ENCODE measurements around the gene CHMP1B. TPM values are rescaled to one million over a fixed set of nuclear protein-coding genes. Genes with fewer than 3 reads are reported as not detected.

CHMP1B gene
- total RNA-seq, 2 donors from 2014 or later, result 42.8 to 50.0 TPM

GRCh38 chr18:11880586-11881304 lies 29.5 kb downstream of the CHMP1B start:
- Histone ChIP-seq H3K9me3 (no peaks in the 10 kb centered on the region), H3K27me3 (replicated peaks; ENCODE audit: insufficient read depth) (no peaks in the 10 kb centered on the region), H3K36me3 (no peaks in the 10 kb centered on the region), H3K27ac (no peak overlapping the region), H3K4me1 (replicated peaks) (no peaks in the 10 kb centered on the region), H3K4me3 (no peak overlapping the region)
- TF ChIP-seq POLR2A (IDR thresholded peaks at IDR 0.05) (no peak), CTCF (IDR thresholded peaks at IDR 0.05) (no peak), POLR2AphosphoS5 (IDR thresholded peaks at IDR 0.05) (no peak)
- WGBS, result 93% methylated on average over 30 of the region's 30 CpGs
- intact Hi-C loops (cut with DNase I), result no loop called here
- no peak for DNase-seq (ENCODE audit: low spot score)

GRCh38 chr18:11882636-11883035 lies 31.4 kb downstream of the CHMP1B start:
- no peak overlapping the region for H3K4me3 ChIP-seq
- no peak overlapping the region for H3K27ac ChIP-seq
- no peaks in the 10 kb centered on the region for H3K9me3 ChIP-seq
- no peak for DNase-seq (ENCODE audit: low spot score)
- H3K36me3 ChIP-seq, result peaks cover 3 to 12% of the 10 kb centered on the region in 2 donors
- H3K4me1 ChIP-seq (replicated peaks), result no peaks in the 10 kb centered on the region
- no peaks in the 10 kb centered on the region for H3K27me3 ChIP-seq (replicated peaks; ENCODE audit: insufficient read depth)
- WGBS, result 61% methylated on average over 4 of the region's 4 CpGs
- intact Hi-C loops (cut with DNase I), result no loop called here
- TF ChIP-seq POLR2A (IDR thresholded peaks at IDR 0.05) (no peak), CTCF (IDR thresholded peaks at IDR 0.05) (no peak)

- H3K4me3 ChIP-seq, result no peak overlapping the region
- DNase-seq (ENCODE audit: low spot score), result no peak
- 57% methylated on average over 1 of the region's 1 CpG for WGBS
- H3K27me3 ChIP-seq (replicated peaks; ENCODE audit: insufficient read depth), result no peaks in the 10 kb centered on the region
- TF ChIP-seq CTCF (IDR thresholded peaks at IDR 0.05) (no peak), POLR2A (IDR thresholded peaks at IDR 0.05) (no peak), POLR2AphosphoS5 (IDR thresholded peaks at IDR 0.05) (no peak)
- intact Hi-C loops (cut with DNase I), result no loop called here
- peaks cover 3 to 12% of the 10 kb centered on the region in 2 donors for H3K36me3 ChIP-seq
- no peak overlapping the region for H3K27ac ChIP-seq
- no peaks in the 10 kb centered on the region for H3K4me1 ChIP-seq (replicated peaks)
- H3K9me3 ChIP-seq, result no peaks in the 10 kb centered on the region
These were observed 31.9 kb downstream of the CHMP1B start for GRCh38 chr18:11883153-11883552.

DNA sequence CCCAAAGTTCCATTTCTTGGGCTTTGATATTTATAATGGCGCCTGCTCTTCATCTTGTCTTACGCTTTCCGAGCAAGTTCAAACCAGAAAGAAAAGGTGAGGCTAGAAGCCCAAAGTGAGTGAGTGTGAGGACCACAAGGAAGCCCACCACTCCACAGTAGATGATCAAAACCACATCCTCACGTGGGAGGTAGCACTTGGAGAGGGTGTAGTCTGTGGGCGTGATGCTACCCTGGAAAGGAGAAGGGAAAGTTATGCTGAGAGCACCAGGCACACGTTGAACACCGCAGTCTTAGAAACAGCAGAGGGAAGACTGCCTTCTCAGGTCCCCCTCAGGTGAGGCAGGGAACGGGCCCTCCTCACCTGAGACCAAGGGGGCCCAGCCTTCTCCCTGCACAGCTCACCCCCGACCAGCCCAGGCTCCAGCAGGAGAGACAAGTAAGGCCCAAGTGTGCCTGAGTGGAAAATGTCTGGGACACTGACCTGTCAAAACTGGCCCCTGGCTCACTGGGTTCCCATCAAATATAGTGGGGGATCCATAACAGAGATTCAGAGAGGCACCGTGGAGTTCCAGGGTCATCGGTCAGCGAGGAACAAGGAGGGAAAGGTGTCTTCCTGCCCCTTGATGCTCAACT lies 33.3 kb downstream of the CHMP1B start:
- WGBS, result 89% methylated on average over 12 of the region's 12 CpGs
- TF ChIP-seq POLR2AphosphoS5 (IDR thresholded peaks at IDR 0.05), result no peak
- no peak for TF ChIP-seq CTCF (IDR thresholded peaks at IDR 0.05)
- TF ChIP-seq POLR2A (IDR thresholded peaks at IDR 0.05), result no peak

More for the DNA sequence above, 33.3 kb downstream of the CHMP1B start:
- intact Hi-C loops (cut with DNase I), result no loop called here
- Histone ChIP-seq H3K27me3 (replicated peaks; ENCODE audit: insufficient read depth) (no peaks in the 10 kb centered on the region), H3K36me3 (peaks cover 3 to 12% of the 10 kb centered on the region in 2 donors), H3K27ac (no peak overlapping the region), H3K4me3 (no peak overlapping the region), H3K9me3 (no peaks in the 10 kb centered on the region), H3K4me1 (replicated peaks) (no peaks in the 10 kb centered on the region)
- no peak for DNase-seq (ENCODE audit: low spot score)
